ENCODE results near the gene LRIT2.

DNA sequence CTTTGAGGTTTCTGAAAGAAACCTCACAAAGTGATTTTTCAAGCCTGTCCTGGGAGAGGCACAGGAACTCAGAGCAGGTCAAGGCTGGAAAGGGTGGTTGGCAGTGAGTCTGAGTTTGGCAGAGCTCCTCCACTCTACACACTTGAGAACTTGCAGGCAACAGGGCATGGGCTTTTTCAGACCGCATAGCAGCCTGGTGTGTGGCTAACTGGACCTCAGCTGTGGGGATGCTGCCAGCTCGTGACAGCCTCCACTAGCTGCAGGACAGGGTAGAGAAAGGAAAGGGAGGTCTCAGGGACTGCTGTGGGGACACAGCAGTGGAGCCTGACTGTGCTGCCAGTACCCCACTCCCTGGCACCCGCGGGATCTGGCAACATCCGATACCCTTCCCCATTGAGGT, 28.4 kb downstream of the LRIT2 start:
- TF ChIP-seq ZNF274 (IDR thresholded peaks at IDR 0.05; ENCODE audit: low read depth, low read length) (no peak), YY1 (IDR thresholded peaks at IDR 0.05; ENCODE audit: insufficient read depth, insufficient read length) (no peak), SUZ12 (IDR thresholded peaks at IDR 0.05; ENCODE audit: extremely low read depth, insufficient read depth, insufficient read length) (no peak)

All from NT2/D1 (cell line).